ENCODE results near the gene ASTN1.
"Not testable (repeated sequence)": the region's sequence is repeated elsewhere in the genome, so short reads cannot be mapped to it uniquely, and the experiment has no call there.

ASTN1 gene

DNA sequence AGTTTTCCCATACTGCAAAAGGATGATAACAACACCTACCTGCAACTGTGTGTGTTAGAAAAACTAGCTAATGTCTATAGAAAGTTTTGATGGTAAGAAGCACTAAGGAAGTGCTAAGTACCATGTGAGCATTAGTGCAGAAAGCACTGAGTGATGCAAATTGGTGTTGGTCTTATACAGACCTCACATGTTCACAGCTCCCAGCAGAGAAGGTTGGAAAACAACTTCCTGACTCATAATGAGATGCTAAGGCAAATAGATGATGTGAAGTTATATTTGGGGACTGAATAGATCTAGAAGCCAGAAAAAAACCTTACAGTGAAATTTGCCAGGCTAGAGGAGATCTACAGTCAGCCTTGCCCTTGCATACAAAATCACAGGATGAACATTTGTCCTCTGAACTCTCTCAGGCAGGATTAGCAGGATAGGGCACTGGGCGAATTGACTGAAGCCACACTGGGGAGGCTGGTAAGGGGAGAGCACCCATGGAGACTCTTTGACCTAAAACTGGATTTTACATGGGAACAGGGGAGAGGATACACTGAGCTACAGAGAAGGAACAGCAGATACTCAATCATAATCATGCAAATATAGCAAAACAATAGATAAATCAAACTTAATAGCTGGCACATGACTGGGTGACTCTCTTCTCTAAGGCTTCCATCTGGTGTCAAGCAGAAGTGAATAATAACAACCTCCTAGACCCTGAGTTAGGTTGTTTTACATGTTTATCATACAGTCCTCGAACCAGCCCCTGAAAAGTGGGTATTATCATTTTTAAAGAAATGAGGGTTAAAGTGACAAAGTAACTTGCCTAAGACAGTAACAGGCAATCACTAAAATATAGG is 61.3 kb downstream of the ASTN1 start:
- DNase-seq, result no peak

DNA sequence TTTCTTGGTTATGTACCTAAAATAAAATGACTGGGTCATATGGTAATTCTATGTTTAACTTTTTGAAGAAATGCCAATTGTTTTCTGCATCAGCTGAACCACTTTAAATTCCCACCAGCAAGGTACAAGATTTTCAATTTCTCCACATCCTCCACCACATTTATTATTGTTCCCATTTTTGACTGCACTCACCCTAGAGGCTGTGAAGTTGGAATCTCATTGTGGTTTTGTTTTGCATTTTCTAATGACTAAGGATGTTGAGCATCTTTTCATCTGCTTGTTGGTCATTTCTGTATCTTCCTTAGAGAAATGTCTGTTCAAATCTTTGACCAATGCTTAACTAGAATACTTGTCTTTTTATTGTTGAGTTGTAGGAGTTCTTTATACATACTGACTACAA is 72.5 kb downstream of the ASTN1 start:
- DNase-seq, result no peak

- DNase-seq, result no peak
Observed at GRCh38 chr1:177091040-177091439, 73.5 kb downstream of the ASTN1 start.

GRCh38 chr1:177088966-177089365 is 75.5 kb downstream of the ASTN1 start:
- DNase-seq, result no peak

DNA sequence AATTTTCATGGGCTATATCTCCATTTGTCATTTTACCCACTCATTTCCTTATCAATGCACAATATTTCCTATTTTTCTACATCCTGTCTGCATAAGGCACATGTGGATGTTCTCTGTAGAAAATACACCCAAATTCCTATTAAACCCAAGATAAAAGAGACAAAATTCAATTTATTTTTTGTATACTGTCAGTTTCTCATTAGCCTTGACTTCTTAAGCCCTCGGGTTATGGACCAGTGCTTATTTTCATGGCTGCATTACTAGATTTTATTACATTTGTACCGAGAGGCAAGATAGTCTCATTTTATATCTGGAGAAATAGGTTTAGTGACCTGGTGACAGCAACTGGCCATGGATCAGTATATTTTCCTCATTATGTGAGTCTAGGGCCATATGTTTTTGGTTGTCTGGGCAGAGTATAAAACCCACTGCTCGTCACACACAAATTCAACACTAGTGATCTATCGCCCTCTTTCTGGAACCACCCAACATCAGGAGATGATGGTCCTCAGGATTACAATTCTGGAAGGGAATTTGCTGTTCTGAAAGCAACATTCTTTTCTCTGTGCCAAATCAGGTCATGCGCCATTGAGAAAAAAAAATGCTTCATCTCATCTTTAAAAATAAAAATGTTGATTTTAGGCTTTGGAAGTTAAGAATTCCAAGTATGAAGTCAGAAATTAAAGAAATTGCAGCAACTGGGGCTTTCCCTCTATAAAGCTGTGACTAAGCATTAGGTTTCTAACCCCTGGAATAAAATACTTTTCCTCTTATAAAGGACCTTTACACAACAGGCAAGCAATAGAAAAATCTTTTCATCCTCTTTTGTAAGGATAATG is 81.4 kb downstream of the ASTN1 start:
- DNase-seq, result no peak

DNA sequence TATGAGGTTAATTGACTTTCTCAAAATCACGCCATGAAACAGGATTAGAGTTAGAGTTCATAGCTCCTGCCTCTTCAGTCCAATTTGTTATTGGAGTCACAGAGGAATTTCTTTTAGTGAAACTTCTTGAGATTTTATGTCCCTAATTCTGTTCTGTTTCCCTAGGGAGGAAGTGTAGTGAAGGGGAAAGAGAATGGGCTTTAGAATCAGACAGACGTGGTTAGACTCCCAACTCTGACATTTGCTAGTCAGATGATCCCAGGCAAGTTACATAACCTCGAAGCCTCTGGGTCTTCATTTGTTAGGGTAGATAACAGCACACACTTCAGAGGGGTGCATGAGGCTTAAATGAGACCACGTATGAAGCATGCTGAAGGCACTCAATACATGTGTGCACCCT is 83.9 kb downstream of the ASTN1 start:
- no peak for DNase-seq

DNA sequence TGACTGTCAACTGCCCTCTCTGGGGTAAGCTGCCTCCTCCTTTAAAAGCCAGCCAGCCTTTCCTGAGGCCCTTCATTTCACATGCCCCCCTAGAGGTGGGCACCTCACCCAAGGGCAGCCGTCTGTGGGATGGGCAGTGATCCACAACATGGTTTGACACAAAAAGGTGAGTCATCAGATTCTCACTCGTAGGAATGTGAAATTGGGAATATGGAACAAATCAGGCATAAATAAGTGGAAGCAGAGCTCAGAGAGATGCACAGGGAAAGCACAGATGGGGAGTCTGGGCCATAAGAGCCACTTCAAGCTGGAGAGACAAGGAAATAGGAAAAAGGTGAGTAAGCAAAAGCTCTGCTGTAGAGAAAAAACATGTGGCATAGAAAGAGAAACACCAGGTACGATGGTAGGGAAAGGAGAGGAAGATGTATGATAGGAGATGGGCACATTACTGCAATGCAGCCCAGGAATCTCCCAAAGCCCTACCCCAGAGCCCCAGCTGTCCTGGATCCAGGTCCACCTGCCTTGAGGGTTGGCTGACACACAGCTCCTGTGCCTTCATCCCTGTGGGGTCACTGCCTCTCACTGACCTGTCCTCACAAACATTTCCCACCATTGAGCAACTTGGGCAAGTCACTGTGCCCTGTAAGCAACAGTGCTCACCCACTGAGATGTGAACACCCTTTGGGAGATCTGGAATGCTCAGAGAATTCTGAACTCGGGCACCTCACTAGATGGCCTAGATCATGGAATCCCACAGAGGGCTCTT is 86.6 kb downstream of the ASTN1 start:
- no peak for DNase-seq

DNA sequence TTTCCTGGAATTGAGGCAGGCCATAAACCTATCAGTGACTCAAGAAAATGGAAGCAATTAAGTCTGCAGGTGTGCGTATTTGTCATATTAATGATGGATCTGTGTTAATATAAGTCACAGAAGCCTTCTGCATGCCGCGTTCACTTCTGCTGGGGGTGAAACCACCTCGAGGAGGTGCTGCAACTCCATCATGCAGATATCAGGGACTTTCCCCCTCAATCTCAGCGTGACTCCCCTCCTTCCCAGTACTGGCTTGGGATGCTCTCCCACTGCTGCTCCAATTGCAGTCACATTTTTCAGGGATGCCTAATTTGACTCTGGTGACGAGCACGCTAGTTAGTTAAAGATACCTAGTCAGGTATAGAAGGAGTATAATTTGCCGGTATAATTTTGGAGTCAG is 87.5 kb downstream of the ASTN1 start:
- no peak for DNase-seq

DNA sequence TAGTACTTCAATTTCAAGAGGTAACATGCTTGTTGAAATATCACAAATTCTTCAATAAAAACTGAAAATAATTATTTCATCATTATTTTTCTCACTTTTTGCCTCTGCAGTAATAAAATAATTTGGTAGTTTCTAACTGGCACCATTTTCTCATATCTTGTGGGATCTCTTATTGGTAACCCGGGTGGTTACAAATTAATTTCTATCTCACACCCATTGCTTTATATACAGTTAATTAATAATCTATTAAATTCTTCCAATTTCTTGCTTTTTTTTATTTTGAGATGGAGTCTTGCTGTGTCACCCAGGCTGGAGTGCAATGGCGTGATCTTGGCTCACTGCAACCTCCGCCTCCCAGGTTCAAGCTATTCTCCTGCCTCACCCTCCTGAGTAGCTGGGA is 89.7 kb downstream of the ASTN1 start:
- DNase-seq, result not testable (repeated sequence)

DNA sequence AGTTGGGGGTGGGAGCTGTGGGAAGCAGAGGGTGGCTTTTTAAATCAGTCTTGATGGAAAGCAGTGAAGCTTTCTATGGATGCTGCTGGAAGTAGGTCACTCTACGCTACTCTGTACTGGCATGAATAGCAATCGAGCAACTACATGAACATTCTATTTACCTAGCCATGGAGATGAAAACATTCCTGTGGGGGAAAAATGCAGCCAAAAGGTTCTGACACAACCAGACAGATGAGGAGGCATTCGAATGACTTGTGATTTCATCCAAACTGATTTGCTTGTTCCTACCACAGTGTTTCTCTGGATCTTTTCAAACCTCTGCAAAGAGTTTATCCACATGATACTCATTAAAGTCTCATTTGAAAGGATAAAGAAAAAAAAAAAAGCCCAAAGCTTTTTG is 95.0 kb downstream of the ASTN1 start:
- DNase-seq, result no peak

DNA sequence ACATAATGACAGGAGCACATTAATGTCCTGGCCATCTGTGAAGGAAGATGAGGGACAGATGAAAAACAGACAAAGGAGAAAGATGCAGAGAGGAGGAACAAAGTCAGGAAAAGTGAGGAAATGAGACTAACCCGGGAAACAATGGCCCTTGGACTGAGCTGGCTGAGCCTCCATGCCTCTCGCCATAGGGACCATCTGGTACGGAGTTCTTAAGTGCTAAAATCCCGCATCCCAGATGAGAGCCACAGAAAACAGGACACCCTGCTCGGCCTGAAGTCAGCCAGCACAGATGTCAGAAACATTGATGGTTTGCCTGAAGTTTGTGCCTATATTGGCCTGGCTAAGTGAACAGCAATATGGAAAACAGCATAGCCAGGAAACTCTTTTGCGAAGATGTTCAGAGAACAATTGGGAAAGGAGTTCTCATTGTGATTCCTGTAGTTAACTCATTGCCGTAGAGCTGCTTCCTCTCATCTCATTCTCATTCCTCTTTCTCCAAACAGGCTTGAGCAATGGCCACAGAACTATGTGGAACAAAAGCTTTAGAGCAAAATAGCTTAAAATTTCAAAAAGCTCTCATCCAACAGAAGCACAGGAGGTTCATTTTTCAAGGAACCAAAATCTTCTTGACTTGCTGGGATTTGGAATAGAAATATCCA is 96.6 kb downstream of the ASTN1 start:
- no peak for DNase-seq

DNA sequence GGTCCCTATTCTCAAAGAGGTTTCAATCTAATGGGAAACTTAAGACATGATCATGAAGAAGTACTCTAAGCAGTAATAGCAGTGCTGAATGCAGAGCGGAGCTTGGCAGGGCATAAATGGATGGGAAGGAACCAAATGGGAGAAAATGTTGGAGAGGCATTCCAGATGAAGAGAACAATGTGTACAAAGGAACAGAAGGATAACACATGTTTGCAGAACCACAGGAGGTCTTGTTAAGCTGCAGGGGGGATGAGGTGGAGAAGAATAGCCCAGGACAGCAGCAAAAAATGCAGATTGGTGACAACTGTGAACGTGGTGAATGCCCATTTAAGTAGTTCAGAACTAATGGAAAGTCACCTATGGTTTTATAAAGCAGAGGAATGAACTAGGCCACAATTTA is 99.1 kb downstream of the ASTN1 start:
- no peak for DNase-seq

DNA sequence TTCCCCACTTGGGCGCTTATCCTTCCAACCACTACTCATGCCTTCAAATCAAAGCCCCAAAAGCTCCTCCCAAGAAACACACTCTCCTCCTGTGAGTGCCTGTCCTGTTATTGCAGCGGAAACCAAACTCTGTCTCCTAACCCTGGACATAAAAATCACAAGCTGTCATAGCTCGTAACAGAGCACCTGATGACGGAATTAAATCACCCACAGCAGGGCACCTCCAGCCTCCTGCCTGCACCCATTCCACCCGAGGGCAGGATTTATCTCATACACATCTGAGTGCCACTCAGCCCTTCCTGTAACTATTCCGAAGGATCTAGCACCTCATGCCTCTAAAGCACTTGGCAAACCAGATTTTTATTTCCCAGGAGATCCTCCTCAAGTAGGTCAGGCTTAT is 100.9 kb downstream of the ASTN1 start:
- DNase-seq, result no peak

DNA sequence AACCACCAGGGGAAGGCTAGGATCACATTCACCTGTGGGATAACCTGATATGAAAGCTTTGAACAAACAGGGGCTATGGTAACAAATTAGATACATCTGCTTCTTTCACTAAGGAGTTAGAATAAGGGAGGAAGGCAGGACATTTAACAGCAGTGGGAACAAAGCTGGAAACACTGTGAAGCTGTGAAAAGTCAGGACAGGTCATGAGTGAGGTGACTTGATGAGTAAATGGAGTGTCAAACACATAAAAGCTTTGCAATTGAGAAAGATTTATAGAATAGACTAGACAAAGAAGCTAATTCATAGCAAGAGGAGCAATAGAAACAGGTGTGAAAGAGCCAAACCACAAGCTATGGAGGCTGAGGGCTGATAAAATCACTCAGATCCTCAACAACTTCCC is 110.0 kb downstream of the ASTN1 start:
- no peak for DNase-seq

DNA sequence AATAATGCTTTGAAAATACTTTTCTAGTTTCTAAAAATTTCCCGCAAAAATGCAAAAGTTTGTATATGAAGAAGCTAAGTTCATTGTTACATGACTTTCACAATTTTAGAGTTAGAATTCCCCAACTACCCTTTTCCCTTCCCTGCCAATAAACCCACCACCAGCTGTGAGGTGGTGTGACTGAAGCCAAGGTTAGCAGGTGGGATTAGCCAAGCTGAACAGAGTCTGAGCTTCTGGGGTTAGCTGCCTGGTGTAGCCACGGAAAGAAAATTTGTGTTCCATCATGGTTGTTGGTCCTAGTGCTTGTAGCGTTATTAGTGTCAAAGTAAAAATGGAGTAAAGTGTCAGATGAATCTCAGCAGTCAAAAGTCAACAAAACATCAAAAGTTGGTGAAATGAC is 110.9 kb downstream of the ASTN1 start:
- DNase-seq, result no peak

DNA sequence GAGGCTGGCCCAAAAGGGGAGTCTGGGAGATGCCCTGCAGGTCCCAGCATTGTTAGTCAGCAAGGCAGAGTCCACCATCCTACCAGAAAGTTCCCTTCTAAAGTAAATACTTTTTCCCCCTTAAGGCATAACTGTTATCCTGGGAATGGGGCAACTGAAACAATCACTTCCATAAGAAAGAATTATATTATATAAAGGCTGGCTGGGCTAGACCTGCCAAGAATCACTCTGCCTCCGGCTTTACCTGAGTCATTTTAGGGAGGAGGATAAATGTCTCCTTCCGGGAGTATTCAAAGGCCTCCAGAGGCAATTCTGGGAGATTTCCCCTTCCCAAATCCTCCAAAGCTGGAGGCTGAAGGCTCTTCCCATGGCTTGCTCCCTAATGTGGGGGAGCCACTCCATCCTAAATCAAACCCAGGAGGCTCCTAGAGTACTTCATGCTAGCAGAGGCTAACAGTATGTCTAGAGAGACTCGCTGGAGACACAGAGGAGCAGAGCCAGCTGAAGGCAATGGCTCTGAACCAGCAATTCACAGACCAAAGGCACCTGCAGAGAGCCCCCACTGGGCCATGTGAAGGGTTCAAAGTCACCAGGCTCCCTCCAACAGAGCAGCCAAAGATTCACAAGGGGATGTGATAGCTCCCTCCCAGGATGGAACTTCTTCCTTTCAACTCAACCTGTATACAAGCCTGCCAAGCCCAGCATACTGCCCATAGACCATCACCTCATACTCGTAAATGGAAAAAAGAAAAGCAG is 116.0 kb downstream of the ASTN1 start:
- no peak for DNase-seq

GRCh38 chr1:177045151-177045550 is 119.4 kb downstream of the ASTN1 start:
- no peak for DNase-seq

GRCh38 chr1:177044390-177044789 is 120.1 kb downstream of the ASTN1 start:
- no peak for DNase-seq

DNA sequence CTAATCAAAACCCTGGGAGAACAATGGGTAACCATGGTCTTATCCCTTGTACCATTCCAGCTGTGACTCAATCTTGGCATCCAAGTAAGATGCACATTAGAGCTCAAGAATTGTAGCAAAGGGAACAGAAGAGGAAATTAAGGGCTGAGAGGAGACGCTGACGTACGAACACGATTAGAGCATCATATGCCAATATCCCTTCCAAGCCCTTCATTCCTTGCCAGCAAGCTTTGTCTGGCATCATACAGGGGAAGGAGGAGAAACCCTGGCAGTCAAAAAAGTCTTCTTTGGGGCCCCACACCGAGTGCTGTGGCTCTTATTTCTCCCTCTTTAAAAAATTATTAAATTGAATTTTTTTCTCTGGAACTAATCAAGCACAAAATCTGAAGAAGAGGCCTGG is 120.9 kb downstream of the ASTN1 start:
- DNase-seq, result no peak

- DNase-seq, result no peak
Observed at GRCh38 chr1:177035586-177035985, 128.9 kb downstream of the ASTN1 start.

DNA sequence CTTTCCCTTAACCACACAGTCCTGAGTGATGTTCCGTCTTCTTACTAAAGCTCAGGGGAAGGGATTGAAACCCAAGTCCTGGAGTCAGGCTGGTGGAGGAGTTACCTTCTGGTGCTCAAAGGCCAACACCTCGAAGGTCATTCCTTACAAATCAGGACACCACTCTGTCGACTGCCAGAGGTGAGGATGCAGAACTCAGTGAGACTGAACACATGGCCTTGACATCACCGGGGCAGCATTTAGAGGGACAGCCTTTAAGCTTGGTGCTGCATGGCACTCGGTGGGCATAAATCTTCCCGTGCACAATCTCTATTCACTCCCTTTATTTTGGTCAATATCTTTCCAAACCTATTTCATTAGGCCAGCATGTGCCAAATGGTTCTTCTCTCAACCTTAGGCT is 130.9 kb downstream of the ASTN1 start:
- DNase-seq, result no peak

- no peak for DNase-seq
Observed at GRCh38 chr1:177032434-177032833, 132.1 kb downstream of the ASTN1 start.
